GM18505 (cell line): ENCODE data around the gene MAPK14.
"Not testable (repeated sequence)": the region's sequence is repeated elsewhere in the genome, so short reads cannot be mapped to it uniquely, and the experiment has no call there.

Experiments
- ATAC-seq: cut with Tn5 transposase; IDR thresholded peaks from one replicate; pipeline ENCODE4 v1.9.1; 2021; ENCODE audit not compliant: unreplicated experiment
- POLR2A ChIP-seq: IDR thresholded peaks from 4 replicates; pipeline ENCODE4 v1.6.1; 2011; ENCODE audit warnings: borderline replicate concordance; ENCODE audit not compliant: insufficient read depth, insufficient read length; ENCODE audit errors: extremely low read depth

MAPK14 gene

GRCh38 chr6:36122495-36123269, 95.1 kb downstream of the MAPK14 start:
- no peak for ATAC-seq
- no peak for TF ChIP-seq POLR2A

- TF ChIP-seq POLR2A = no peak
- peak; percentile 62 for ATAC-seq
These were observed 95.9 kb downstream of the MAPK14 start for GRCh38 chr6:36123270-36124139.

GRCh38 chr6:36124346-36124745, 96.7 kb downstream of the MAPK14 start:
- ATAC-seq = not testable (repeated sequence)

DNA sequence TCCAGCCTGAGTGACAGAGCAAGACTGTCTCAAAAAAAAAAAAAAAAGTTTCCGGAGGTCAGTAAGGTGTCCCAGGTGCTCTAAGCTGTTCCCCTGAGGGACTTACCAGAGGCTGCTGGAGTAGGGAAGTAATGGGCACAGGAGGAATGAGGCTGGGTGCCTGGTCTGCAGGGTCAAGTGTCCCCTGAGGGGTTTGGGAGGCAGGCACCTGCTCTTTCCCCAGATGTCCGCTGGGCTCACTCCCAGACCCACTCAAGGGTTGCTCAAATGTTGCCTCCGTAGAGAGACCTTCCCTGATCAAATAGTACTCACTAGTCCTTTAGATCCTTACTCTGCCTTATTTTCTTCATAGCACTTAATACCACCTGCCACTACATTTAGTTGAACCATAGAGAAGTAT, 97.3 kb downstream of the MAPK14 start:
- TF ChIP-seq POLR2A = no peak
- no peak for ATAC-seq

DNA sequence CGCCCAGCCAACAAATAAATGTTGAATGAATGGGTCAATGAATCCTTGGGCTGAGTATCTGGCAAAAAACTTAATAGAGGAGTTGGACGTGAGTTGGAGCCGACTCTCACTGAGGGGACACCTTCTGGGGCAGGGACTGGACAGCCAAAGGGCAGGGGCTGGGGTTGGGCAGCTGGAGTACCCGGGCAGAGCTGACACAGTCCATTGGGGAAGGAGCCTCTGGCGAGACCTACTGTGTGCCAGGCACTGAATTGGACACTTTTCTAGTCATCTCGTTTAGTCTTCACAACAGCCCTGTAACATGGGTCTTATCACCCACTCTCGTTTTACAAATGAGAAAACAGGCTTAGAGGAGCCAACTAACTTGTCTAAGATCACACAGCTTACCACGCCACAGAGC, 98.0 kb downstream of the MAPK14 start:
- ATAC-seq = no peak
- no peak for TF ChIP-seq POLR2A

GRCh38 chr6:36126121-36126520, 98.5 kb downstream of the MAPK14 start:
- no peak for TF ChIP-seq POLR2A
- ATAC-seq = no peak

DNA sequence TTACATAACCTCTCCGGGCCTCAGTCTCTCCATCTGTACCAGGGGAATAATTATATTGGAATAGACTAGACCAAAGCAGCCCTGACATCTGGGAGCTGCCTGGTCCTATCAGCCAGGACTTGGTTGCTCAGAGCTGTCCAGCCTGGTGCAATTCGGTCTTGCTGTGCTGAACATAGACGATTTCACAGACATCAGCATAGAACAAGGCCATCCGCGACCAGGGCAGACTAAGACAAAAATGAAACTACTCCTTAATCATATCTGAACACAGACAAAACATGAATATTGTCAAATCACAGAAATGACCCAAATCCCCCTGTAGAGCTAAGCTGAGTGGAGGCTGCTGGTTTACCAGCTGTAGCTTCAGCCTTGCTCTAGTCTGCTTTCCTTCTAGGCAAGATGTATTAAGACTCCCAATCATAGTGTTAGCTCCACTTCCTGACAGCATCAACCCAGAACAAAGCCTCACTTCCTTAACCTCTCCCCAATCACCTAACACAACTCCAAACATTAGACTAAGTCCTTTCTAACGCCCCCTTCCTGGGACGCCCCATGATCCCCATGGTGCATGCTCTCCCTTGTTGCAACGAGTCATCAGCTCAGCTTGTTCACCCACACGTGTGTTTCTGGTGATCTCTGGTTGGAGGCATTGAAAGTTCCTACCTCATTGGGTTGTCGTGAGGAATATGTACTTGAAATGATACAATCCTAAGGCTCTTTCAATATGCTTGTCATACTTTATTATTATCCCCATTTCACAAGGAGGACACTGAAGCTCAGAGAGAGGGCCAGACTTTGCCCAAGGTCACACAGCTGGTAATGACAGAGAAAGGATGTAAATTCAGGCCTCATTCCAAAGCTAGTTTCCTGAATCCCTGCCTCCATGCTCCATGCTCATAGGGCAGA, 99.2 kb downstream of the MAPK14 start:
- no peak for TF ChIP-seq POLR2A
- ATAC-seq = no peak

GRCh38 chr6:36127462-36128016, 99.9 kb downstream of the MAPK14 start:
- no peak for TF ChIP-seq POLR2A
- no peak for ATAC-seq

DNA sequence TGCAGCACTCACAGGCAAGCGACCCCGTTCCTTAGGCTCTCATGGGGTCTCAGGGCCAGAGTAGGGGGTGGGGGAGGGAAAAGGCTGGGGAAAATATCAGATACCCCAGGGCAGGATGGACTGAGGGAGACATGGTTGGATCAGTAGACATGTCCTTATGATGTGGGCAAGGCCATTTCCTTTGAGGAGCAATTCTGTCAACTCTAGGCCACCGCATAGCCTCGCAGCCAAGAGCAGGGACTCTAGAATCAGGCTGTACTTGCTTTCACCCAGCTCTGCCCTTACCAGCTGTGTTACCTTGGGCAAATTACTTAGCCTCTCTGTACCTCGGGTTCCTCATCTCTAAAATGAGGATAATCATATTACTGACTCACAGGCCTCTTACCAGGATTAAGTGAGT, 100.5 kb downstream of the MAPK14 start:
- TF ChIP-seq POLR2A = no peak
- ATAC-seq = no peak

- ATAC-seq = no peak
- TF ChIP-seq POLR2A = no peak
These were observed 101.2 kb downstream of the MAPK14 start for GRCh38 chr6:36128793-36129192.

GRCh38 chr6:36129334-36129733, 101.7 kb downstream of the MAPK14 start:
- not testable (repeated sequence) for ATAC-seq

DNA sequence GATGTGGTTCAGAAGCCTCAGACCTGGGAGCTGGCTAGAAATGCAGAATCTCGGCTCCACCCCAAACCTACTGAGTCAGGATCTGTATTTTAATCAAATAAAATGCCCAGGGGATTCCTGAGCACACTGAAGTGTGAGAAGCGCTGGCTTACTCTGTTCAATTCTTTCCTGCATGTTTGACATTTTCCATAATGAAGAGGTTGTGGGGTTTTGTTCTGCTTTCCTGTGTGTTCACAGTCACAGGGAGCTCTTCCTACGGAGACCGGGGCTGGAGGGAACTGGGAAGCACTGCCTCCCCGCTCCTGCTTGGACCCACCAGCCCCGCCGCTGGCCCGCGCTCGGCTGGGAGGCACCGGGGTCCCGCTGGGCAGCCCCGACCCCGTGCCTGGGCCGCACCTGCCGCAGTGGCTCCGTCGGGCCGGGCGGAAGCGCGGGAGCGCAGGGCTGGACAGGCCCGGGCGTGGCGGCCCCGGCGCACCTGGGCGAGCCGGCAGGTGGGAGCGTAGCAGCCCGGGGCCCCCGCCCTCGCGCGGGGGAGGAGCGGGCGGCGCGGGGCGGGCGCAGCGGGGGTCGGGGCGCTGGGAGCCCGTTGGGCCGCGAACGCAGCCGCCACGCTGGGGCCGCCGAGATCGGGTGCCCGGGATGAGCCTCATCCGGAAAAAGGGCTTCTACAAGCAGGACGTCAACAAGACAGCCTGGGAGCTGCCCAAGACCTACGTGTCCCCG, 102.5 kb downstream of the MAPK14 start, which contains the start of gene MAPK13:
Gene MAPK13 (plus strand): TSS at position 573 of the 726 bp plus-strand sequence. CDS start 70 bp downstream, at position 643.
- no peak for ATAC-seq
- TF ChIP-seq POLR2A = no peak
